Measurements from ENCODE around the gene NRP1.

Gene NRP1

GRCh38 chr10:33215635-33216034, 118.8 kb downstream of the NRP1 start:
- no peak for TF ChIP-seq CSDC2 (CRISPR knock-in tag; IDR thresholded peaks at IDR 0.05)
- no peak for TF ChIP-seq RARB (CRISPR knock-in tag; IDR thresholded peaks at IDR 0.05)
- no peak for TF ChIP-seq ZFP30 (CRISPR knock-in tag; IDR thresholded peaks at IDR 0.05)
- TF ChIP-seq SNAI2 (CRISPR knock-in tag; IDR thresholded peaks at IDR 0.05), result no peak
- TF ChIP-seq PPARA (CRISPR knock-in tag; IDR thresholded peaks at IDR 0.05; ENCODE audit: borderline replicate concordance), result no peak
- no peak for TF ChIP-seq TOX (CRISPR knock-in tag; IDR thresholded peaks at IDR 0.05; ENCODE audit: borderline replicate concordance)
- TF ChIP-seq CSRNP3 (CRISPR knock-in tag; IDR thresholded peaks at IDR 0.05), result no peak
- TF ChIP-seq ZNF70 (CRISPR knock-in tag; IDR thresholded peaks at IDR 0.05), result no peak
- no peak for TF ChIP-seq ZNF8 (CRISPR knock-in tag; IDR thresholded peaks at IDR 0.05)

GRCh38 chr10:33215154-33215553, 119.3 kb downstream of the NRP1 start:
- TF ChIP-seq ZFP3 (CRISPR knock-in tag; IDR thresholded peaks at IDR 0.05) (no peak), ARNTL (CRISPR knock-in tag; IDR thresholded peaks at IDR 0.05; ENCODE audit: borderline replicate concordance, low read depth) (no peak), ZNF8 (CRISPR knock-in tag; IDR thresholded peaks at IDR 0.05) (no peak), ISL1 (CRISPR knock-in tag; IDR thresholded peaks at IDR 0.05) (no peak), TOX (CRISPR knock-in tag; IDR thresholded peaks at IDR 0.05; ENCODE audit: borderline replicate concordance) (no peak), PPARA (CRISPR knock-in tag; IDR thresholded peaks at IDR 0.05; ENCODE audit: borderline replicate concordance) (no peak), RARB (CRISPR knock-in tag; IDR thresholded peaks at IDR 0.05) (no peak), SNAI2 (CRISPR knock-in tag; IDR thresholded peaks at IDR 0.05) (no peak), POU6F1 (CRISPR knock-in tag; IDR thresholded peaks at IDR 0.05; ENCODE audit: borderline replicate concordance, low read depth) (no peak), ZC3H10 (CRISPR knock-in tag; IDR thresholded peaks at IDR 0.05) (no peak), CSDC2 (CRISPR knock-in tag; IDR thresholded peaks at IDR 0.05) (no peak), BACH2 (CRISPR knock-in tag; IDR thresholded peaks at IDR 0.05; ENCODE audit: borderline replicate concordance) (no peak), ZNF565 (CRISPR knock-in tag; conservative IDR thresholded peaks at IDR 0.05; ENCODE audit: low read depth) (no peak), PATZ1 (CRISPR knock-in tag; IDR thresholded peaks at IDR 0.05; ENCODE audit: borderline replicate concordance) (no peak), CREB5 (CRISPR knock-in tag; IDR thresholded peaks at IDR 0.05; ENCODE audit: low read depth) (no peak)
- ATAC-seq, result no peak

More at GRCh38 chr10:33215635-33216034, 118.8 kb downstream of the NRP1 start:
- ATAC-seq, result no peak

- no peak for ATAC-seq
- TF ChIP-seq ISL1 (CRISPR knock-in tag; IDR thresholded peaks at IDR 0.05), result no peak
- TF ChIP-seq TOX (CRISPR knock-in tag; IDR thresholded peaks at IDR 0.05; ENCODE audit: borderline replicate concordance), result no peak
- no peak for TF ChIP-seq ZNF565 (CRISPR knock-in tag; conservative IDR thresholded peaks at IDR 0.05; ENCODE audit: low read depth)
- TF ChIP-seq TCF4 (CRISPR knock-in tag; IDR thresholded peaks at IDR 0.05; ENCODE audit: borderline replicate concordance), result no peak
- no peak for TF ChIP-seq PPARA (CRISPR knock-in tag; IDR thresholded peaks at IDR 0.05; ENCODE audit: borderline replicate concordance)
- TF ChIP-seq POU6F1 (CRISPR knock-in tag; IDR thresholded peaks at IDR 0.05; ENCODE audit: borderline replicate concordance, low read depth), result no peak
- TF ChIP-seq GLIS3 (CRISPR knock-in tag; IDR thresholded peaks at IDR 0.05), result no peak
- no peak for TF ChIP-seq BACH2 (CRISPR knock-in tag; IDR thresholded peaks at IDR 0.05; ENCODE audit: borderline replicate concordance)
- no peak for TF ChIP-seq PATZ1 (CRISPR knock-in tag; IDR thresholded peaks at IDR 0.05; ENCODE audit: borderline replicate concordance)
- no peak for TF ChIP-seq SNAI2 (CRISPR knock-in tag; IDR thresholded peaks at IDR 0.05)
- no peak for TF ChIP-seq ZC3H10 (CRISPR knock-in tag; IDR thresholded peaks at IDR 0.05)
- no peak for TF ChIP-seq ARNTL (CRISPR knock-in tag; IDR thresholded peaks at IDR 0.05; ENCODE audit: borderline replicate concordance, low read depth)
Observed at GRCh38 chr10:33214174-33214573, 120.3 kb downstream of the NRP1 start.
